ENCODE results near the gene SEMA4G. TPM values are rescaled to one million over a fixed set of nuclear protein-coding genes. Genes with fewer than 3 reads are reported as not detected.

The SEMA4G gene
- total and polyA plus RNA-seq, 2 experiments from 2014 or later, result 5.3 to 8.5 TPM

GRCh38 chr10:100967332-100967731 is 2.0 kb upstream of the SEMA4G start (continued):
- TF ChIP-seq EZH2 (IDR thresholded peaks at IDR 0.05; ENCODE audit: low read depth, unreplicated experiment), result no peak
- TF ChIP-seq POLR2AphosphoS5 (IDR thresholded peaks at IDR 0.05; ENCODE audit: low read depth), result no peak
- TF ChIP-seq CREB1 (CRISPR knock-in tag; IDR thresholded peaks at IDR 0.05; ENCODE audit: low read depth), result no peak
- TF ChIP-seq NANOG (IDR thresholded peaks at IDR 0.05; ENCODE audit: borderline replicate concordance), result no peak
- TF ChIP-seq, protein P1, sequence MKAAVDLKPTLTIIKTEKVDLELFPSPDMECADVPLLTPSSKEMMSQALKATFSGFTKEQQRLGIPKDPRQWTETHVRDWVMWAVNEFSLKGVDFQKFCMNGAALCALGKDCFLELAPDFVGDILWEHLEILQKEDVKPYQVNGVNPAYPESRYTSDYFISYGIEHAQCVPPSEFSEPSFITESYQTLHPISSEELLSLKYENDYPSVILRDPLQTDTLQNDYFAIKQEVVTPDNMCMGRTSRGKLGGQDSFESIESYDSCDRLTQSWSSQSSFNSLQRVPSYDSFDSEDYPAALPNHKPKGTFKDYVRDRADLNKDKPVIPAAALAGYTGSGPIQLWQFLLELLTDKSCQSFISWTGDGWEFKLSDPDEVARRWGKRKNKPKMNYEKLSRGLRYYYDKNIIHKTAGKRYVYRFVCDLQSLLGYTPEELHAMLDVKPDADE (IDR thresholded peaks at IDR 0.05), result no peak
- TF ChIP-seq, protein P2, sequence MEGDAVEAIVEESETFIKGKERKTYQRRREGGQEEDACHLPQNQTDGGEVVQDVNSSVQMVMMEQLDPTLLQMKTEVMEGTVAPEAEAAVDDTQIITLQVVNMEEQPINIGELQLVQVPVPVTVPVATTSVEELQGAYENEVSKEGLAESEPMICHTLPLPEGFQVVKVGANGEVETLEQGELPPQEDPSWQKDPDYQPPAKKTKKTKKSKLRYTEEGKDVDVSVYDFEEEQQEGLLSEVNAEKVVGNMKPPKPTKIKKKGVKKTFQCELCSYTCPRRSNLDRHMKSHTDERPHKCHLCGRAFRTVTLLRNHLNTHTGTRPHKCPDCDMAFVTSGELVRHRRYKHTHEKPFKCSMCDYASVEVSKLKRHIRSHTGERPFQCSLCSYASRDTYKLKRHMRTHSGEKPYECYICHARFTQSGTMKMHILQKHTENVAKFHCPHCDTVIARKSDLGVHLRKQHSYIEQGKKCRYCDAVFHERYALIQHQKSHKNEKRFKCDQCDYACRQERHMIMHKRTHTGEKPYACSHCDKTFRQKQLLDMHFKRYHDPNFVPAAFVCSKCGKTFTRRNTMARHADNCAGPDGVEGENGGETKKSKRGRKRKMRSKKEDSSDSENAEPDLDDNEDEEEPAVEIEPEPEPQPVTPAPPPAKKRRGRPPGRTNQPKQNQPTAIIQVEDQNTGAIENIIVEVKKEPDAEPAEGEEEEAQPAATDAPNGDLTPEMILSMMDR (conservative IDR thresholded peaks at IDR 0.05; ENCODE audit: low read depth in 2 of 2), result no peak
- TF ChIP-seq ZNF331 (CRISPR knock-in tag; IDR thresholded peaks at IDR 0.05; ENCODE audit: low read depth), result no peak
- no peak for TF ChIP-seq ZNF114 (CRISPR knock-in tag; IDR thresholded peaks at IDR 0.05)
- no peak for TF ChIP-seq EZH2phosphoT487 (IDR thresholded peaks at IDR 0.05; ENCODE audit: unreplicated experiment)
- TF ChIP-seq JUNB (IDR thresholded peaks at IDR 0.05; ENCODE audit: unreplicated experiment), result no peak

- Histone ChIP-seq H3K79me2 (replicated peaks; ENCODE audit: insufficient read depth) (no peaks in the 10 kb centered on the region), H3K27ac (ENCODE audit: low read depth) (no peak overlapping the region), H3K9me2 (ENCODE audit: insufficient read depth) (no peaks in the 10 kb centered on the region), H2AFZ (peak overlapping the region; percentile 98; the same call in 1 of the 2 replicates), H3K4me1 (ENCODE audit: insufficient read depth) (peaks cover 26% of the 10 kb centered on the region), H3K36me3 (ENCODE audit: insufficient read depth) (no peaks in the 10 kb centered on the region), H3K4me2 (peak overlapping the region; percentile 92), H3K27me3 (ENCODE audit: insufficient read depth) (no peaks in the 10 kb centered on the region), H4K20me1 (replicated peaks; ENCODE audit: insufficient read depth) (0 out of 2 replicates have a peak, but pooled peaks cover 4% of the 10 kb centered on the region), H3F3A (replicated peaks; ENCODE audit: low read depth) (peaks cover 5% of the 10 kb centered on the region; the same call in 1 of the 2 replicates), H3K4me3 (peak overlapping the region; percentile 92; the same call in 1 of the 2 replicates)
- Mint-ChIP-seq H3K36me3 (ENCODE audit: low read depth) (0 out of 3 replicates have a peak, but pooled peaks cover 3% of the 10 kb centered on the region), H3K27ac (no peak overlapping the region), H3K4me1 (peaks cover 32% of the 10 kb centered on the region), H3K4me3 (peak overlapping the region; percentile 77), H3K9me3 (no peaks in the 10 kb centered on the region), H3K27me3 (ENCODE audit: insufficient read depth, low read depth, poor library complexity) (peaks cover 15% of the 10 kb centered on the region)
- ATAC-seq, result no peak
- no peak for TF ChIP-seq CREB1 (CRISPR knock-in tag; IDR thresholded peaks at IDR 0.05; ENCODE audit: low read depth)
- TF ChIP-seq STAT1 (IDR thresholded peaks at IDR 0.05; ENCODE audit: unreplicated experiment), result no peak
- TF ChIP-seq, protein P2 (conservative IDR thresholded peaks at IDR 0.05; ENCODE audit: low read depth in 2 of 2), result no peak
- TF ChIP-seq NANOG (IDR thresholded peaks at IDR 0.05; ENCODE audit: borderline replicate concordance), result no peak
- TF ChIP-seq EZH2phosphoT487 (IDR thresholded peaks at IDR 0.05; ENCODE audit: unreplicated experiment), result no peak
- TF ChIP-seq JUNB (IDR thresholded peaks at IDR 0.05; ENCODE audit: unreplicated experiment), result no peak
- TF ChIP-seq, protein P3, sequence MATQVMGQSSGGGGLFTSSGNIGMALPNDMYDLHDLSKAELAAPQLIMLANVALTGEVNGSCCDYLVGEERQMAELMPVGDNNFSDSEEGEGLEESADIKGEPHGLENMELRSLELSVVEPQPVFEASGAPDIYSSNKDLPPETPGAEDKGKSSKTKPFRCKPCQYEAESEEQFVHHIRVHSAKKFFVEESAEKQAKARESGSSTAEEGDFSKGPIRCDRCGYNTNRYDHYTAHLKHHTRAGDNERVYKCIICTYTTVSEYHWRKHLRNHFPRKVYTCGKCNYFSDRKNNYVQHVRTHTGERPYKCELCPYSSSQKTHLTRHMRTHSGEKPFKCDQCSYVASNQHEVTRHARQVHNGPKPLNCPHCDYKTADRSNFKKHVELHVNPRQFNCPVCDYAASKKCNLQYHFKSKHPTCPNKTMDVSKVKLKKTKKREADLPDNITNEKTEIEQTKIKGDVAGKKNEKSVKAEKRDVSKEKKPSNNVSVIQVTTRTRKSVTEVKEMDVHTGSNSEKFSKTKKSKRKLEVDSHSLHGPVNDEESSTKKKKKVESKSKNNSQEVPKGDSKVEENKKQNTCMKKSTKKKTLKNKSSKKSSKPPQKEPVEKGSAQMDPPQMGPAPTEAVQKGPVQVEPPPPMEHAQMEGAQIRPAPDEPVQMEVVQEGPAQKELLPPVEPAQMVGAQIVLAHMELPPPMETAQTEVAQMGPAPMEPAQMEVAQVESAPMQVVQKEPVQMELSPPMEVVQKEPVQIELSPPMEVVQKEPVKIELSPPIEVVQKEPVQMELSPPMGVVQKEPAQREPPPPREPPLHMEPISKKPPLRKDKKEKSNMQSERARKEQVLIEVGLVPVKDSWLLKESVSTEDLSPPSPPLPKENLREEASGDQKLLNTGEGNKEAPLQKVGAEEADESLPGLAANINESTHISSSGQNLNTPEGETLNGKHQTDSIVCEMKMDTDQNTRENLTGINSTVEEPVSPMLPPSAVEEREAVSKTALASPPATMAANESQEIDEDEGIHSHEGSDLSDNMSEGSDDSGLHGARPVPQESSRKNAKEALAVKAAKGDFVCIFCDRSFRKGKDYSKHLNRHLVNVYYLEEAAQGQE (IDR thresholded peaks at IDR 0.05; ENCODE audit: unreplicated experiment), result no peak
- TF ChIP-seq, protein P1 (IDR thresholded peaks at IDR 0.05), result no peak
- DNase-seq (ENCODE audit: low spot score), result no peak
Observed at GRCh38 chr10:100968062-100968736, 1.1 kb upstream of the SEMA4G start.
